Measurements from ENCODE around the gene ANP32E.

ANP32E gene

GRCh38 chr1:150178548-150178947 is 57.4 kb downstream of the ANP32E start:
- TF ChIP-seq TOX (CRISPR knock-in tag; IDR thresholded peaks at IDR 0.05; ENCODE audit: borderline replicate concordance) (no peak), ZNF70 (CRISPR knock-in tag; IDR thresholded peaks at IDR 0.05) (no peak), ZFP30 (CRISPR knock-in tag; IDR thresholded peaks at IDR 0.05) (no peak), PATZ1 (CRISPR knock-in tag; IDR thresholded peaks at IDR 0.05; ENCODE audit: borderline replicate concordance) (no peak), ZNF8 (CRISPR knock-in tag; IDR thresholded peaks at IDR 0.05) (no peak), GLIS3 (CRISPR knock-in tag; IDR thresholded peaks at IDR 0.05) (no peak), ISL1 (CRISPR knock-in tag; IDR thresholded peaks at IDR 0.05) (no peak)
- ATAC-seq: no peak

DNA sequence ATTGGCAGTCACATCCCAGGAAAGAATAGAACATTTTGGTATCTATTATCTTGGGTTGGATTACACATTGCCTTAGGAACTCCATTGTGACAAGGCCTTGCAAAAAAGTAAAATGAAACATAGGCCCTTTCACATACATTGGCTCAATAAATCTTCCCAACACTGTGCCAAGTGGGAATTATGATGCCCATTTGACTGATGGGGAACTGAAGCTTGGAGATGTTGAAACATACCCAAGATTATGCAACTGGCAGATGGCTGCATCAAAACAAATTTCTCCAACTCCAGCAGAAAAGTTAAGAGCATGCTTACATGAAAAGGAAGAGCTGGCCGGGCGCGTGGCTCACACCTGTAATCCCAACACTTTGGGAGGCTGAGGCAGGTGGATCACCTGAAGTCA is 59.3 kb downstream of the ANP32E start:
- TF ChIP-seq PPARA (CRISPR knock-in tag; IDR thresholded peaks at IDR 0.05; ENCODE audit: borderline replicate concordance) (no peak), OSR1 (CRISPR knock-in tag; IDR thresholded peaks at IDR 0.05) (no peak), TCF4 (CRISPR knock-in tag; IDR thresholded peaks at IDR 0.05; ENCODE audit: borderline replicate concordance) (no peak), ZC3H10 (CRISPR knock-in tag; IDR thresholded peaks at IDR 0.05) (no peak), ZFP3 (CRISPR knock-in tag; IDR thresholded peaks at IDR 0.05) (no peak), PATZ1 (CRISPR knock-in tag; IDR thresholded peaks at IDR 0.05; ENCODE audit: borderline replicate concordance) (no peak), BACH2 (CRISPR knock-in tag; IDR thresholded peaks at IDR 0.05; ENCODE audit: borderline replicate concordance) (no peak), ZNF565 (CRISPR knock-in tag; conservative IDR thresholded peaks at IDR 0.05; ENCODE audit: low read depth) (no peak), RARB (CRISPR knock-in tag; IDR thresholded peaks at IDR 0.05) (no peak), ISL1 (CRISPR knock-in tag; IDR thresholded peaks at IDR 0.05) (no peak)
- TF ChIP-seq, protein P1, sequence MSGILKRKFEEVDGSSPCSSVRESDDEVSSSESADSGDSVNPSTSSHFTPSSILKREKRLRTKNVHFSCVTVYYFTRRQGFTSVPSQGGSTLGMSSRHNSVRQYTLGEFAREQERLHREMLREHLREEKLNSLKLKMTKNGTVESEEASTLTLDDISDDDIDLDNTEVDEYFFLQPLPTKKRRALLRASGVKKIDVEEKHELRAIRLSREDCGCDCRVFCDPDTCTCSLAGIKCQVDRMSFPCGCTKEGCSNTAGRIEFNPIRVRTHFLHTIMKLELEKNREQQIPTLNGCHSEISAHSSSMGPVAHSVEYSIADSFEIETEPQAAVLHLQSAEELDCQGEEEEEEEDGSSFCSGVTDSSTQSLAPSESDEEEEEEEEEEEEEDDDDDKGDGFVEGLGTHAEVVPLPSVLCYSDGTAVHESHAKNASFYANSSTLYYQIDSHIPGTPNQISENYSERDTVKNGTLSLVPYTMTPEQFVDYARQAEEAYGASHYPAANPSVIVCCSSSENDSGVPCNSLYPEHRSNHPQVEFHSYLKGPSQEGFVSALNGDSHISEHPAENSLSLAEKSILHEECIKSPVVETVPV (CRISPR knock-in tag; IDR thresholded peaks at IDR 0.05): no peak
- TF ChIP-seq, protein P2, sequence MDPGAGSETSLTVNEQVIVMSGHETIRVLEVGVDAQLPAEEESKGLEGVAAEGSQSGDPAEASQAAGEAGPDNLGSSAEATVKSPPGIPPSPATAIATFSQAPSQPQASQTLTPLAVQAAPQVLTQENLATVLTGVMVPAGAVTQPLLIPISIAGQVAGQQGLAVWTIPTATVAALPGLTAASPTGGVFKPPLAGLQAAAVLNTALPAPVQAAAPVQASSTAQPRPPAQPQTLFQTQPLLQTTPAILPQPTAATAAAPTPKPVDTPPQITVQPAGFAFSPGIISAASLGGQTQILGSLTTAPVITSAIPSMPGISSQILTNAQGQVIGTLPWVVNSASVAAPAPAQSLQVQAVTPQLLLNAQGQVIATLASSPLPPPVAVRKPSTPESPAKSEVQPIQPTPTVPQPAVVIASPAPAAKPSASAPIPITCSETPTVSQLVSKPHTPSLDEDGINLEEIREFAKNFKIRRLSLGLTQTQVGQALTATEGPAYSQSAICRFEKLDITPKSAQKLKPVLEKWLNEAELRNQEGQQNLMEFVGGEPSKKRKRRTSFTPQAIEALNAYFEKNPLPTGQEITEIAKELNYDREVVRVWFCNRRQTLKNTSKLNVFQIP (CRISPR knock-in tag; IDR thresholded peaks at IDR 0.05; ENCODE audit: borderline replicate concordance, low read depth): no peak
- TF ChIP-seq, protein P3, sequence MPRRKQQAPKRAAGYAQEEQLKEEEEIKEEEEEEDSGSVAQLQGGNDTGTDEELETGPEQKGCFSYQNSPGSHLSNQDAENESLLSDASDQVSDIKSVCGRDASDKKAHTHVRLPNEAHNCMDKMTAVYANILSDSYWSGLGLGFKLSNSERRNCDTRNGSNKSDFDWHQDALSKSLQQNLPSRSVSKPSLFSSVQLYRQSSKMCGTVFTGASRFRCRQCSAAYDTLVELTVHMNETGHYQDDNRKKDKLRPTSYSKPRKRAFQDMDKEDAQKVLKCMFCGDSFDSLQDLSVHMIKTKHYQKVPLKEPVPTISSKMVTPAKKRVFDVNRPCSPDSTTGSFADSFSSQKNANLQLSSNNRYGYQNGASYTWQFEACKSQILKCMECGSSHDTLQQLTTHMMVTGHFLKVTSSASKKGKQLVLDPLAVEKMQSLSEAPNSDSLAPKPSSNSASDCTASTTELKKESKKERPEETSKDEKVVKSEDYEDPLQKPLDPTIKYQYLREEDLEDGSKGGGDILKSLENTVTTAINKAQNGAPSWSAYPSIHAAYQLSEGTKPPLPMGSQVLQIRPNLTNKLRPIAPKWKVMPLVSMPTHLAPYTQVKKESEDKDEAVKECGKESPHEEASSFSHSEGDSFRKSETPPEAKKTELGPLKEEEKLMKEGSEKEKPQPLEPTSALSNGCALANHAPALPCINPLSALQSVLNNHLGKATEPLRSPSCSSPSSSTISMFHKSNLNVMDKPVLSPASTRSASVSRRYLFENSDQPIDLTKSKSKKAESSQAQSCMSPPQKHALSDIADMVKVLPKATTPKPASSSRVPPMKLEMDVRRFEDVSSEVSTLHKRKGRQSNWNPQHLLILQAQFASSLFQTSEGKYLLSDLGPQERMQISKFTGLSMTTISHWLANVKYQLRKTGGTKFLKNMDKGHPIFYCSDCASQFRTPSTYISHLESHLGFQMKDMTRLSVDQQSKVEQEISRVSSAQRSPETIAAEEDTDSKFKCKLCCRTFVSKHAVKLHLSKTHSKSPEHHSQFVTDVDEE (CRISPR knock-in tag; IDR thresholded peaks at IDR 0.05): no peak
- ATAC-seq: no peak

- no peak for ATAC-seq
- TF ChIP-seq CSDC2 (CRISPR knock-in tag; IDR thresholded peaks at IDR 0.05): no peak
- no peak for TF ChIP-seq PPARA (CRISPR knock-in tag; IDR thresholded peaks at IDR 0.05; ENCODE audit: borderline replicate concordance)
- no peak for TF ChIP-seq ZC3H10 (CRISPR knock-in tag; IDR thresholded peaks at IDR 0.05)
- TF ChIP-seq GLIS3 (CRISPR knock-in tag; IDR thresholded peaks at IDR 0.05): no peak
Observed at GRCh38 chr1:150173141-150173585, 62.7 kb downstream of the ANP32E start.

GRCh38 chr1:150171801-150172200 is 64.1 kb downstream of the ANP32E start:
- no peak for ATAC-seq
- TF ChIP-seq ZFP3 (CRISPR knock-in tag; IDR thresholded peaks at IDR 0.05) (no peak), CSDC2 (CRISPR knock-in tag; IDR thresholded peaks at IDR 0.05) (no peak), PATZ1 (CRISPR knock-in tag; IDR thresholded peaks at IDR 0.05; ENCODE audit: borderline replicate concordance) (no peak), ARNTL (CRISPR knock-in tag; IDR thresholded peaks at IDR 0.05; ENCODE audit: borderline replicate concordance, low read depth) (no peak)
- TF ChIP-seq, protein P1 (CRISPR knock-in tag; IDR thresholded peaks at IDR 0.05): no peak

All from SK-N-SH treated with all-trans-retinoic acid at 6 μM for 48 hours (cell line).